ENCODE results near the gene CCL24. TPM values are rescaled to one million over a fixed set of nuclear protein-coding genes. Genes with fewer than 3 reads are reported as not detected.
"Not testable (repeated sequence)": the region's sequence is repeated elsewhere in the genome, so short reads cannot be mapped to it uniquely, and the experiment has no call there.

CCL24 gene
- polyA plus RNA-seq, 3 donors, result 1.2 TPM; not detected in 2

DNA sequence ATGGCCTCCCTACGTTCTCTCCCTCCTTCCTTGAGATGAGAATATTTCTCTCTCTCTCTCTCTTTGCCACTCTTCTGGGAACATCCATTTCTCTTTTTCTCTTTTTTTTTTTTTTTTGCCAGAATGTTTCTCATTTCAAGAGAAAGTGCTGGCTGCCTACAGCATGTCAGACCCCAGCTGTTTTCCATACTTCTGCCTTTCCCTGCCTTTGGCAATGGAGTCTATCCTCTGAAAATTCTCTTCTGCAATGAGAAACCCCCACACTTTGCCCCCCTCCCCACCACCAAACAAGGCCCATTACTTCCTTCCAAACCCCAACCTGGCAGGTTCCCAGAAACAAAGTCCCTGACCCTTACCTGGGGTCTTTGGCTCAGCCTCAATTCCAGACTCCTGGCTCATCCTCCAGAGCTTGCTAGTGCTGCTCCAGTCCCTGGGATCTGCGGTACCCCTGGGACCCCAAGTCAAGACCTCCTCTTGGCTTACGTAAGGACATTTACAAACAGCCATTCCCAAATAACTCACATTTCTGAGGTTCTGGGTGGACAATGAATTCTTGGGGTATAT lies 24.2 kb downstream of the CCL24 start:
- H3K27me3 Mint-ChIP-seq (ENCODE audit: low read depth in 3 of 3), result peaks cover 4 to 16% (median 8%) of the 10 kb centered on the region in 3 donors
- peaks cover 0 to 2% (median 0%) of the 10 kb centered on the region in 7 donors for H3K9me3 Mint-ChIP-seq
- TF ChIP-seq, protein P1, sequence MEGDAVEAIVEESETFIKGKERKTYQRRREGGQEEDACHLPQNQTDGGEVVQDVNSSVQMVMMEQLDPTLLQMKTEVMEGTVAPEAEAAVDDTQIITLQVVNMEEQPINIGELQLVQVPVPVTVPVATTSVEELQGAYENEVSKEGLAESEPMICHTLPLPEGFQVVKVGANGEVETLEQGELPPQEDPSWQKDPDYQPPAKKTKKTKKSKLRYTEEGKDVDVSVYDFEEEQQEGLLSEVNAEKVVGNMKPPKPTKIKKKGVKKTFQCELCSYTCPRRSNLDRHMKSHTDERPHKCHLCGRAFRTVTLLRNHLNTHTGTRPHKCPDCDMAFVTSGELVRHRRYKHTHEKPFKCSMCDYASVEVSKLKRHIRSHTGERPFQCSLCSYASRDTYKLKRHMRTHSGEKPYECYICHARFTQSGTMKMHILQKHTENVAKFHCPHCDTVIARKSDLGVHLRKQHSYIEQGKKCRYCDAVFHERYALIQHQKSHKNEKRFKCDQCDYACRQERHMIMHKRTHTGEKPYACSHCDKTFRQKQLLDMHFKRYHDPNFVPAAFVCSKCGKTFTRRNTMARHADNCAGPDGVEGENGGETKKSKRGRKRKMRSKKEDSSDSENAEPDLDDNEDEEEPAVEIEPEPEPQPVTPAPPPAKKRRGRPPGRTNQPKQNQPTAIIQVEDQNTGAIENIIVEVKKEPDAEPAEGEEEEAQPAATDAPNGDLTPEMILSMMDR (IDR thresholded peaks at IDR 0.05), result no peak
- Histone ChIP-seq H4K20me1 (ENCODE audit: insufficient read depth, low read length) (no peaks in the 10 kb centered on the region), H3K9ac (ENCODE audit: insufficient read depth, low read length, poor library complexity, severe bottlenecking) (no peak overlapping the region), H3K36me3 (replicated peaks in 1 of 2; ENCODE audit: control insufficient read depth in 1 of 2, insufficient read depth in 2 of 2, low read length in 2 of 2) (no peaks in the 10 kb centered on the region), H2AFZ (ENCODE audit: insufficient read depth, low read depth, low read length, poor library complexity, severe bottlenecking) (no peak overlapping the region), H3K79me2 (ENCODE audit: insufficient read depth, low read length) (no peaks in the 10 kb centered on the region), H3K4me2 (replicated peaks; ENCODE audit: extremely low read depth, low read length, poor library complexity, severe bottlenecking) (no peak overlapping the region), H3K4me3 (replicated peaks in 1 of 3; ENCODE audit: low read depth in 2 of 3, low read length in 3 of 3) (no peak overlapping the region), H3K4me1 (ENCODE audit: control insufficient read depth in 1 of 2, insufficient read depth in 2 of 2, low read length in 2 of 2) (no peaks in the 10 kb centered on the region), H3K27ac (ENCODE audit: low read depth in 1 of 2, low read length in 2 of 2) (no peak overlapping the region), H3K27me3 (ENCODE audit: control insufficient read depth in 2 of 2, insufficient read depth in 2 of 2, low read length in 2 of 2) (no peaks in the 10 kb centered on the region), H3K9me3 (replicated peaks in 1 of 2; ENCODE audit: control insufficient read depth in 1 of 2, insufficient read depth in 1 of 2, low read length in 2 of 2) (no peaks in the 10 kb centered on the region)
- peaks cover 2% of the 10 kb centered on the region for H3K4me1 Mint-ChIP-seq
- intact Hi-C loops (cut with micrococcal nuclease), result no loop called here
- no CpG with 5 or more reads among the region's 3 CpGs for WGBS (ENCODE audit: insufficient coverage)
- no peak for DNase-seq
- no peak overlapping the region for H3K4me3 Mint-ChIP-seq
- no peaks in the 10 kb centered on the region for H3K36me3 Mint-ChIP-seq
- H3K27ac Mint-ChIP-seq, result peak overlapping the region in 2 of 7 donors; percentile 16 to 51

DNA sequence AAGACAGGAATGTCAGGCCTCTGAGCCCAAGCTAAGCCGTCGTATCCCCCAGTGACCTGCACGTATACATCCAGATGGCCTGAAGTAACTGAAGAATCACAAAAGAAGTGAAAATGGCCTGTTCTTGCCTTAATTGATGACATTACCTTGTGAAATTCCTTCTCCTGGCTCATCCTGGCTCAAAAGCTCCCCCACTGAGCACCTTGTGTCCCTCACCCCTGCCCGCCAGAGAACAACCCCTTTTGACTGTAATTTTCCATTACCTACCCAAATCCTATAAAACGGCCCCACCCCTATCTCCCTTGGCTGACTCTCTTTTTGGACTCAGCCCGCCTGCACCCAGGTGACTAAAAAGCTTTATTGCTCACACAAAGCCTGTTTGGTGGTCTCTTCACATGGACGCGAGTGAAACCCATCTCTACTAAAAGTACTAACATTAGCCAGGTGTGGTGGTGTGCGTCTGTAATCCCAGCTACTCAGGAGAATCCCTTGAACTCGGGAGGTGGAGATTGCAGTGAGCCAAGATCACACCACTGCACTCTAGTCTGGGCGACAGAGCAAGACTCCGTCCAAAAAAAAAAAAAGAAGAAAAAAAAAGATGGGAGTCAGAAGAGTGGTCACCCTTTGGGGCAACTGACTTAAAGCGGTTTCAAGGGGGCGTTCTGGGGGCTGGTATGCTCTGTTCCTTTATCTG lies 25.3 kb downstream of the CCL24 start:
- H3K9me3 Mint-ChIP-seq; H3K4me3 ChIP-seq (replicated peaks in 1 of 3; ENCODE audit: low read depth in 2 of 3, low read length in 3 of 3); H3K9ac ChIP-seq (ENCODE audit: insufficient read depth, low read length, poor library complexity, severe bottlenecking); H3K36me3 ChIP-seq (replicated peaks in 1 of 2; ENCODE audit: control insufficient read depth in 1 of 2, insufficient read depth in 2 of 2, low read length in 2 of 2); H2AFZ ChIP-seq (ENCODE audit: insufficient read depth, low read depth, low read length, poor library complexity, severe bottlenecking); H3K4me1 ChIP-seq (ENCODE audit: control insufficient read depth in 1 of 2, insufficient read depth in 2 of 2, low read length in 2 of 2); H3K27ac ChIP-seq (ENCODE audit: low read depth in 1 of 2, low read length in 2 of 2); H3K4me2 ChIP-seq (replicated peaks; ENCODE audit: extremely low read depth, low read length, poor library complexity, severe bottlenecking); DNase-seq; H3K36me3 Mint-ChIP-seq; H3K79me2 ChIP-seq (ENCODE audit: insufficient read depth, low read length); H3K9me3 ChIP-seq (replicated peaks in 1 of 2; ENCODE audit: control insufficient read depth in 1 of 2, insufficient read depth in 1 of 2, low read length in 2 of 2); H3K4me3 Mint-ChIP-seq; H4K20me1 ChIP-seq (ENCODE audit: insufficient read depth, low read length); H3K27me3 ChIP-seq (ENCODE audit: control insufficient read depth in 2 of 2, insufficient read depth in 2 of 2, low read length in 2 of 2); H3K4me1 Mint-ChIP-seq; intact Hi-C loops (cut with micrococcal nuclease): not testable (repeated sequence)
- WGBS (ENCODE audit: insufficient coverage), result 87% methylated on average over 7 of the region's 14 CpGs
- Mint-ChIP-seq H3K27me3 (ENCODE audit: low read depth in 3 of 3) (peaks cover 5 to 15% (median 8%) of the 10 kb centered on the region in 3 donors), H3K27ac (peak overlapping the region in 1 of 7 donors; percentile 7)

DNA sequence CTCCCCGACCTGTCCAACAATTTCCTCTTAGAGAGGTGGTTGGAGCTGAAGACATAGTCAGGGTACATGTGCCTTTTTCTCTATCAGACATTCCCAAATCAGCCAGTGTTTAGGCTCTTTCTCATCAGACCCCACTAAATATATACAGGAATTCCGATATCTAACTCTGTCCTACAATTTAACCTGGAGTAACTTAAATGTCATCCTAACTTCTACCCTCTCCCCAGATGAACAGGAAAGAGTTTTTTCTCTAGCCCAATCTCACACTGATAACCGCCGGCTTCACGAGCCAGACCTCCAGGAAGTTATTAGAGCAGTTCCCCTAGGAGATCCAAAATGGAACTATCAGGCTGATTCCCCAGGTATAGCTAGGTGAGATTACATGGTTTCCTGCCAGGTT lies 30.5 kb downstream of the CCL24 start:
- H3K4me1 Mint-ChIP-seq; H3K9me3 Mint-ChIP-seq; H4K20me1 ChIP-seq (ENCODE audit: insufficient read depth, low read length); DNase-seq; intact Hi-C loops (cut with micrococcal nuclease); H3K4me2 ChIP-seq (replicated peaks; ENCODE audit: extremely low read depth, low read length, poor library complexity, severe bottlenecking); H3K36me3 Mint-ChIP-seq; H3K9me3 ChIP-seq (replicated peaks in 1 of 2; ENCODE audit: control insufficient read depth in 1 of 2, insufficient read depth in 1 of 2, low read length in 2 of 2); H3K36me3 ChIP-seq (replicated peaks in 1 of 2; ENCODE audit: control insufficient read depth in 1 of 2, insufficient read depth in 2 of 2, low read length in 2 of 2); H3K79me2 ChIP-seq (ENCODE audit: insufficient read depth, low read length); H3K27ac ChIP-seq (ENCODE audit: low read depth in 1 of 2, low read length in 2 of 2); H2AFZ ChIP-seq (ENCODE audit: insufficient read depth, low read depth, low read length, poor library complexity, severe bottlenecking); H3K27me3 ChIP-seq (ENCODE audit: control insufficient read depth in 2 of 2, insufficient read depth in 2 of 2, low read length in 2 of 2); H3K4me3 Mint-ChIP-seq; H3K4me1 ChIP-seq (ENCODE audit: control insufficient read depth in 1 of 2, insufficient read depth in 2 of 2, low read length in 2 of 2); H3K4me3 ChIP-seq (replicated peaks in 1 of 3; ENCODE audit: low read depth in 2 of 3, low read length in 3 of 3); H3K9ac ChIP-seq (ENCODE audit: insufficient read depth, low read length, poor library complexity, severe bottlenecking): not testable (repeated sequence)
- WGBS (ENCODE audit: insufficient coverage), result no CpG with 5 or more reads among the region's 5 CpGs
- peaks cover 10 to 14% (median 13%) of the 10 kb centered on the region in 3 donors for H3K27me3 Mint-ChIP-seq (ENCODE audit: low read depth in 3 of 3)
- peak overlapping the region in 2 of 7 donors; percentile 26 to 58 for H3K27ac Mint-ChIP-seq

Data from CD14-positive monocyte (primary cell).